SKM-1 treated with dmso at 0.1 percent for 144 hours (cell line): ENCODE data around the gene PADI4.

Source experiments
- DNase-seq: peaks from one replicate; lab custom pipeline; 2025; ENCODE audit not compliant: unreplicated experiment; lab: John Stamatoyannopoulos, UW

PADI4 gene

DNA sequence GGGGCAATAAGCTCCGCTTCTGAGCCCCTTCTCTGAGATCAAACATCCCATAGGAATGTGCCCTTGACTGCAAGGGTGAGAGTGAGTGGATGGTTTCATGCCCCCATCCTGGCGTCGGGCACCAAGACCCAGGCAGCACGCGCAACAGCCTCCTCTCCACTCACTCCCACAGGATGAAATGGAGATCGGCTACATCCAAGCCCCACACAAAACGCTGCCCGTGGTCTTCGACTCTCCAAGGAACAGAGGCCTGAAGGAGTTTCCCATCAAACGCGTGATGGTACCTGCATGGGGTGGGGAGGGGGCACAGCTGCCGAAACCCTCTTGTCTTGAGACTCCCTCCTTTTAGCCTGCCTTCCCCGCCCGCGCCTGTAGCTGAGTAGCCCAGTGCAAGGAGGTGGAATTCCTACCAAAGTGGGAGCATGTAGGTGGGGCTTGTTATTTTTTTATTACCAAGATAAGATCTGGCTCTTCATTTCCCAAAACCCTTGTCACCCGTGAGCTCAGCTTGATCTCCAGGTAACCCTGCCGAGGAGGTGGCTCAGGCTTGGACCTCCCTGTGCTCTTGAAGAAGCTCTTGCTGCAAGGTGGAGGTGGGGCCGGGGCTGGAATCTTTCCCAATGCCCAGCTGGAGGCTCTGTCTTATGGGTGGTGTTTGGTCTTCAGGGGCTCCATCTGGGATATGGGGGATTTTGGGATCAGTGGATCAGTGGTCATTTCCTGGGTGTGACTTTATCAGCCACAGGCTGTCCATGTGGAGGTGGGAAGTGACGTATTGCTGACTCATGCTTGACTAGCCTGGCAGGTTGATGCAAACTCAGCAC is 40.0 kb downstream of the PADI4 start:
- no peak for DNase-seq

DNA sequence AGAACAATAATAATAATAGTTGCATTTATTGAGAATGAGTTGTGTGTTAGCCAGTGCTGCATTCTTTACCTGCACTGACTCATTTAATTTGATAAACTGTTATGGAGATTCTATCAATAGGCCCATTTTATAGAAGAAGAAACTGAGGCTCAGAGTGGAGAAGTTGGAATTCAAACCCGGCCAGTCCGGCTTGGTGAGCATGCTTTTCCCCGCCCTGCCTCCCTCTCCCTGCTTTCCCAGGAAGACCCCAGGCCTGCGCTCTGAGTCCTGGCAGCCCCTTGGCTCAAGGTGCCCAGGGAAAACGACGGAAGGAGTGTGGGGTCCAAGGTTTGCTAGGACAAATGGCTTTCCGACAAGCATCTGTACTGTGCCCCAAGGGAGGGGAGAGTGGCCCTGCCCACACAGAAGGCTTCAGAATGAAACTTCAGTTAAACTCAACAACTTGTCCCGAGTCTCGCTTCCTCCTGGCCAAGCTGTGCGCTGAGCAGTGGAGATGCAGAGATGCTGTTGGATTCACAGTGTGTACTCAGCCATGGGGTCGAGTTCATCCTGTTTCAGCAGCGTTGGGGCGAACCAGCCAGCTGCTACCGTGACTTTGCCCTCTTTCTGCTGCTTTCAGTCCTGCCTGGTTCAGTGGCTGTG is 40.7 kb downstream of the PADI4 start:
- DNase-seq: no peak

DNA sequence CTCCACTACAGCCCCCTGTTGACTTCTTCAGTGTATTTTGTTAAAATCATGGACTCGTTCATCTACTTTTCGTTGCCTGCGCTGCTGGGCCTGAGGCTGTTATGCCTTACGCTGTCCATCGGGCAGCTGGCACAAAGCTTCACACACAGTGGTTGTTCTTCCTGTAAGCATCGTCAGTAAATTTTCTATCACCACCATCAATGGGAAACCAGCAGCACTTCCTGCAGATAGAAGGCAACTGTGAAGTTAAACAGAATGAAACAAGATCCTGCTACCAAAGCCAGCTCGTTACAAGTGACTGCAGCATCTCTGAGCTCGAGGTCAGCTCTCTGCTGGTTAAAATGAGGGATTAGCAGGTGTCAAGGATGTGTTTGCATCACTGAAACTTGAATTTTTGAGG is 42.1 kb downstream of the PADI4 start:
- DNase-seq: no peak

DNA sequence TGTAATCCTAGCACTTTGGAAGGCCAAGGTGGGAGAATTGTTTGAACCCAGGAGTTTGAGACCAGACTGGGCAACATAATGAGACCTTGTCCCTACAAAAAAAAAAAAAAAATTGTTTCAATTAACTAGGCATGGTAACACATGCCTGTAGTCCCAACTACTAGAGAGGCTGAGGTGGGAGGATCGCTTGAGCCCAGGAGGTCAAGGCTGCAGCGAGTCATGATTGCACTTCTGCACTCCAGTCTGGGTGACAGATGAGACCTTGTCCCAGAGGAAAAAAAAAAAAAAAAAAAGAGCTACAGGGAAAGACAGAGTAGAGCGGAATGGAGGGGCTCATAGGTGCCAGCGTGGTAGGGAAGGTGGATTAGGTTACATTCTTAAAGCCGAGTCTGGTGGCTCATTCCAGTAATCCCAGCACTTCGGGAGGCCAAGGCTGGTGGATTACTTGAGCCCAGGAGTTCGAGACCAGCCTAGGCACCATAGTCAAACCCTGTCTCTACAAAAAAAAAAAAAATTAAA is 43.0 kb downstream of the PADI4 start:
- DNase-seq: no peak

DNA sequence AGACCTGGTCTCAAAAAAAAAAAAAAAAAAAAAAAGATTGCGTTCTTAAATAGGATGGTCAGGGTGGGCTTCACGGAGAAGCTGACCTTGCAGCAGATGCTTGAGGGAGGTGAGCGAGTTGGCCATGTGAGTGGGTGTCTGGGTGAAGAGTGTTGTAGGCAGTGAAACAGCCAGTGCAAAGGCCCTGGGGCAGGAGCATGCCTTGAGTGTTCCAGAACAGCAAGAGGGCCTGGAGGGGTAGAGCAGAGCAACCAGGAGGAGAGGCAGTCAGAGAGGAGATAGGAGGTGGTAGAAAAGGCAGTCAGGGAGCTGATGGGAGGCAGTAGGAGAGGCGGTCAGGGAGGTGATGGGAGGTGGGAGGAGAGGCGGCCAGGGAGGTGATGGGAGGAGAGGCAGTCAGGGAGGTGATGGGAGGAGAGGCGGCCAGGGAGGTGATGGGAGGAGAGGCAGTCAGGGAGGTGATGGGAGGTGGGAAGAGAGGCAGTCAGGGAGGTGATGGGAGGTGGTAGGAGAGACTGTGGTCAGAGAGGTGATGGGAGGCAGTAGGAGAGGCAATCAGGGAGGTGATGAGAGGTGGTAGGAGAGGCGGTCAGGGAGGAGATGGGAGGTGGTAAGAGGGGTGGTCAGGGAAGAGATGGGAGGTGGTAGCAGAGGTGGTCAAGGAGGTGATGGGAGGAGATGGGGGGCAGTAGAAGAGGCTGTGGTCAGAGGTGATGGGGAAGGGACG is 43.8 kb downstream of the PADI4 start:
- DNase-seq: no peak

DNA sequence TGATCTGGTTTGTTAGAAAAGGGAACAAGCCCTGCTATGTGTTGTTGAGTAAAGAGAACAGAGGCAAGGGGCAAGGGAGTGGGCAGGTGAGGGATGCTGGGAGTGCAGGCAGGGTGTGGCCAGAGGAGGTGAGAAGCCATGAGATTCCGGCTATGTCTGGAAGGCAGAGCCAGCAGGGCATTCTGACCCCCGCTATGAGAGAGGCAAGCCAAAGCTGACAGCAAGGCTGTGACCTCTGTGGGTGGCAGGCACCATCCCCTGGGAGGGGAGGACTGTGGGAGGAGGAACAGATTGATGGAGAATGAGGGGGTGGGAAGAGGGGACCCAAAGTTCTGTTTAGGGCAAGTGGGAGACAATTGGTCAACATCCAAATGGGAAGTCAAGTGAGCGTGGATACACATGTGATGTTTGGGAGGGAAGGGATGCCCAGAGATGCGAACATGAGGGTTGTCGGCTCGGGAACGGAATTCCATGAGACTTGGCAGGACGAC is 44.5 kb downstream of the PADI4 start:
- no peak for DNase-seq

DNA sequence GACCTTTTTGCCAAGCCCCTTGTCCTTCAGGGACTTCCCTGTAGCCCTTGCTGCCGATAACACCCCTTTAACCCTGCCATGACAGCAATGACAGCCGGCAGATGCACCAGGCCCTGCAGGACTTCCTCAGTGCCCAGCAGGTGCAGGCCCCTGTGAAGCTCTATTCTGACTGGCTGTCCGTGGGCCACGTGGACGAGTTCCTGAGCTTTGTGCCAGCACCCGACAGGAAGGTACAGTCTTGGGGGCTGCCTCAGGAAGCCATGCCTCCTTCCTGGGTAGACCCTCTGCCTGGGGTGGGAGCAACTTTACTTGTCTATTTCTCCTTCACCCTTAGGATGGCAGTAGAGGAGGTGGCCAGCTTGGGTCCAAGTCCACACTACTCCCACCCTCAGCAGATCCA is 47.9 kb downstream of the PADI4 start:
- DNase-seq: no peak

DNA sequence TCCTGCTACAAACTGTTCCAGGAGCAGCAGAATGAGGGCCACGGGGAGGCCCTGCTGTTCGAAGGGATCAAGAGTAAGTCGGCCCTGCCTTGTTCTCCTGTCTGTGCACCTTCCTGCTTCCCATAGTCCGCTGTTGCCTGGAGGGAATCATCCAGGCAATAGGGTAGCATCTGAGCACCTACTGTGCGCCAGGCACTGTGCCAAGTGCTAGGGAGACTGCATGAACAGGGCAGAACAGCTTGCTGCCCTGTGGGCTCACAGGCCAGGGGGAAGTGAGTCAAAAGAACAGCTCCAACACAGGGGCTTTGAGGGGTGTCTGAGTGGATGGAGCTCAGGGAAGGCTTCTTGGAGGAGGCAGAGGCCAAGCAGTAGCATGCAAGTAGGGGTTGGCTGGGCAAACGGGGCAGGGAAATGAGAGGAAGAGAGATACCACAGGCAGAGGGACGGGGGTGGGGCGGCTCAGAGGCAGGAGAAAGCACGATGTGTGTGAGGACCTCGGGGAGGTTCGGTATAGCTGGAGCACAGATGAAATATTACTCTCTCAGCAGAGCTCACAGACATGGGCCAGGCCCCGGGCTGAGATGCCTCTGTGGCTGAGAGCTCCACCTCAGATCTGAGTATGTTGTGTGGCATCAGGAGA is 48.5 kb downstream of the PADI4 start:
- no peak for DNase-seq

DNA sequence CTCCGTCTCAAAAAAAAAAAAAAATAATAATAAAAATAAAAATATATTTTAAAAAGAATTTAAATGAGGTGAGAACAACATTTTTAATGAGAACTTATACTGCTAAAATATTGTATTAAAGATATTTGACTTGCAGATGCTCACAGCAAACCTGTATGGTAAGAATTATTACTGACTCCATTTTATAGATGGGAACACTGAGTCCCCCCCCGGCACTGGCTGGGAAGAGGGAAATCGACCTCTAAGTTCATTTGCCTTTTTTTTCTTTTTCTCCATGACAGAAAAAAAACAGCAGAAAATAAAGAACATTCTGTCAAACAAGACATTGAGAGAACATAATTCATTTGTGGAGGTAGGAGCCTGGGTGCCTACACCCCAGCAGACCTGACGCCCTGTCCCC is 50.6 kb downstream of the PADI4 start:
- no peak for DNase-seq

DNA sequence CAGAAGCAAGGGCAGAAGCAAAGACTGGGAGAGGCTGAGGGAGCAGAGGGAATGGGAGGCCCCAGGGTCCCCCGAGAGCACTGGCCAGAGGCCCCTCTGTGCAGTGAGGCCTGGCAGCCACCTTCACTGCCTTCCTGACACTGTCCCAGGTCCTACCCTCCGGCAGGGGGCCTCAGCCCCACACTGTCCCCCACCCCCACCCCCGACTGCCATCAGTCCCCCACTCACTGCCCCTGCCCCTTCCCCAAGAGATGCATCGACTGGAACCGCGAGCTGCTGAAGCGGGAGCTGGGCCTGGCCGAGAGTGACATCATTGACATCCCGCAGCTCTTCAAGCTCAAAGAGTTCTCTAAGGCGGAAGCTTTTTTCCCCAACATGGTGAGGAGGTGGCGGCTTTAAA is 51.0 kb downstream of the PADI4 start:
- DNase-seq: no peak

DNA sequence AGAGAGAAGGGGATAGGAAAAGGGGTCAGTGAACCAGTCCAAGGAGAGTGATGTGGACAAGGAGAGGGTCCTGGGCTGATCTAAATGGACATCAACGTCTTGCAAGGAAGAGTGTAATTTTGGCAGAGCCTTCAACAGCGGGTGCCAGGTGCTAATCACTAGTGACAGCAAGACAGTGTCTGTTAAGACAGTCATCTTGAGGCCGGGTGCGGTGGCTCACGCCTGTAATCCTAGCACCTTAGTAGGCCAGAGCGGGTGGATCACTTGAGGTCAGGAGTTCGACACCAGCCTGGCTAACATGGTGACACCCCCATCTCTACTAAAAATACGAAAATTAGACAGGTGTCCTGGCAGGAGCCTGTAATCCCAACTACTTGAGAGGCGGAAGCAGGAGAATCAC is 51.8 kb downstream of the PADI4 start:
- no peak for DNase-seq

DNA sequence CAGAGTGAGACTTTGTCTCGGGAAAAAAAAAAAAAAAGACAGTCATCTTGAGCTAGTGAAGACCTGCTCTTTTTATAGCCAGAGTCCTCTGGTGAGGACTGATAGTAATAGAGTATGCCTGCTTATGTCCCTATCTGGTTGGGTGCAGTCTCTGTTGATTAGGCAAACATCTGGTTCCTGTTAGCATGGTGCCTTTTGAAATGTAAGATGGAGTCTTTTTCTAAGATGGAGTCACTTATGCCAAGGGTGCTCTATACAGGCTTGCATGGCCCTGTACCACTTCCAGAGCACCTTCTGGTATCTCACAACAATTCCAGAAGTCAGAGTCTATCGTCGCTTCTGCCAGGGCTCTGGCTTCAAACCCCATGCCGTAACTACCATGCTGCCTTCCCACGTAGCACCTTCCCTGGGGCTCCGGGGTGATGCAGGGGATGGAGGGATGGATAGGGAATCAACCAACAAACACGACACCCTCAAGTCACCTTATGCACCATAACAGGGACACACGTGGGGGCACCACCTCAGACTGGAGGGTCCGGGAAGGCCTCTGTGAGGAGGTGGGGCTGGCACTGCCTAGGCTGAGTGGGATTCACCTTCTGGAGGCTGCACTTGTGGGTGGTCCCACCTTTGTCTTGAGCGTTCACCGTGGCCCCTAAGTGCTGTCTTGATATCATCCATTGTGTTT is 52.4 kb downstream of the PADI4 start:
- DNase-seq: no peak

DNA sequence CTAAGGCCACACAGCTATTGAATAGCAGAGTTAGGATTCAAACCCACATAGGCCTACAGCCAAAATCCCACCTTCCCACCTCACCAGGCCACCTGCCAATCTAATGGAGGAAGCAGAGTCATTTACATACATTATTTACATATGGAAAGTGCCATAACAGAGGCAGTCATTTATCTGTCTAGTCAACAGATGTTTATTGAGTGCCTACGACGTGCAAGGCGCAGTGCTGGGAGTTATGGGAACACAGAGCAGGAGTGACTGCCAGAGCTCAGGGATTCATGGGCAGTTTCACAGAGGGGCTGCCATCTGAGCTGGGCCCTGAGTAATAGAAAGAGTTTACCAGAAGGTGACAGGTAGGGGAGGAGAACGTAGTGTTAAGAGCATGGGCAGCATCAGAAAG is 53.7 kb downstream of the PADI4 start:
- no peak for DNase-seq

DNA sequence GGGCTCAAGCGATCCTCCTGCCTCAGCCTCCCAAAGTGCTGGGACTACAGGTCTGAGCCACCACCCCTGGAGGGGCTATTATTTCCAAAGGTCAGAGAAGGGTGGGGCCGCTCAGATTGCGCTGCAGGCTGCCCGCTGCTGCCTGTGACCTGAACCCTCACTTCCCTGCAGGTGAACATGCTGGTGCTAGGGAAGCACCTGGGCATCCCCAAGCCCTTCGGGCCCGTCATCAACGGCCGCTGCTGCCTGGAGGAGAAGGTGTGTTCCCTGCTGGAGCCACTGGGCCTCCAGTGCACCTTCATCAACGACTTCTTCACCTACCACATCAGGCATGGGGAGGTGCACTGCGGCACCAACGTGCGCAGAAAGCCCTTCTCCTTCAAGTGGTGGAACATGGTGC is 55.4 kb downstream of the PADI4 start:
- DNase-seq: no peak

DNA sequence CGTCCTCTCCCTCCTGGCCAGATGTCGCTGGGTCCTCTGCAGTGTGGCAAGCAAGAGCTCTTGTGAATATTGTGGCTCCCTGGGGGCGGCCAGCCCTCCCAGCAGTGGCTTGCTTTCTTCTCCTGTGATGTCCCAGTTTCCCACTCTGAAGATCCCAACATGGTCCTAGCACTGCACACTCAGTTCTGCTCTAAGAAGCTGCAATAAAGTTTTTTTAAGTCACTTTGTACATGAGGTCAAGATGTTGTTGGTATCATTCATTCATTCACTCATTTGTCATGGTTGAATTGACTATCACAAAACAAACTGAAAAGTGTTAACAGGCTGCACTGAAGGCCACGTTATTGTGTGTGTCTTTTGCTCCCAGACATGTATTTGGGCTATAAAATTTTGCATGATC is 55.8 kb downstream of the PADI4 start:
- DNase-seq: no peak

DNA sequence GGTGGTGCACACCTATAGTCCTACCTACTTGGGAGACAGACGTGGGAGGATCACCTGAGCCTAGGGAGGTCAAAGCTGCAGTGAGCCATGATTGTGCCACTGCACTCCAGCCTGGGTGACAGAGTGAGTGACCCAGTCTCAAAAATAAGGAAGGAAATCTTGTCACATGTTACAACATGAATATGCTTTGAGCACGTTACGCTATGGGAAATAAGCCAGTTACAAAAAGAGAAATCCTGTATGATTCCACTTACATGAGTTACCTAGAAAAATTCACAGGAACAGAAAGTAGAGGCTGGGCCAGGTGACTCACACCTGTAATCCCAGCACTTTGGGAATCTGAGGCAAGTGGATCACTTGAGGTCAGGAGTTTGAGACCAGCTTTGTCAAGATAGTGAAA is 57.3 kb downstream of the PADI4 start:
- peak; percentile 88 for DNase-seq

DNA sequence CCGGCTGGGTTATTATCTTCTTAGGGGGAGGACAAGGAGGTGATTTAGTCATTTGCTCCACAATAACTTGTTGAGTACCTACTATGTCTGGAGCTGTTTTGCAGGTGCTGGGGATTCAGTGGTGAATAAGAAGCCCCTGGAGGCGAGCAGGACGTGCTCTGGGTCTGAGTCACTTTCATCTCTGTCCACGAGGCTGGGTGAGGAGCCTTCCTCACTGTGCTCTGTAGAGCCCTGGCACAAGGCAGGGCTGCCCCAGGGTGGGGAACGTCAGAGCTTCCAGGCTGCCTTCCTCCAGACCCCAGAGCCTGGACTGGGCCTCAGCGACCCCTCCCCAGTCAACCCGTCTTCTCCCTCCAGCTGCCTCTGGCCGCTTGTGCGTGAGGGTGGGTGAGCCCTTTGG is 61.5 kb downstream of the PADI4 start:
- no peak for DNase-seq

DNA sequence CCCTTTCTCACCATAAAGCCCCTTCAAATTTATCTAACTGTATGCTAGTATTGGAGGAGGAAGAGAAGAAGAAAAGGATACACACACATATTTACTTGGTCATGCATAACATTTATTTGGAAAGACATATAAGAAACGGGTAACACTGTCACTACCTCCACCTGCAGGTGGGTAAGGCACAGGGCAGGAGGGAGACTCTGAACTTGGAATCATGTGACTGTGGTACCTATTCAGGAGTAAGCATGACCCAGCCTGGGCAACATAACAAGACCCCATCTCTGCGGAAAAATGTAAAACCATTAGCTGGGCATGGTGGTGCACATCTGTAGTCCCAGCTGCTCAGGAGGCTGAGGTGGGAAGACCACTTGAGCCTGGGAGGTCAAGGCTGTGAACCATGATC is 62.6 kb downstream of the PADI4 start:
- no peak for DNase-seq

DNA sequence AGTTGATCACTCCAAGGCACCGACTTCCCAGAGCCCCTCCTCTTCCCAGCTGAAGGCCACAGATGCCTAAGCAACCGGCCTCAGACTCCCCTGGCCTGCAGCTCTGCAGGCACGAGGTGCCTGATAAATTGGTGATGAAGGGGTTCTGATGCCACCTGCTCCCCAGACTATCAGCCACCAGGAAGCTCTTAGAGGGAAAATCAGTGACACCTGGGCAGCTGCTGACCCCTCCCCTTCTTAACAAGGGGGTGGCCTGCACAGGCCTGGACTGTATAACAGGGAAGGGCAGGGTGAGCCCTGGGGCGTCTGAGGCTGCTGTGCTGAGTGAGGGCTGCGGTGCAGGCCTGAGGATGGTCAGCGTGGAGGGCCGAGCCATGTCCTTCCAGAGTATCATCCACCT is 63.9 kb downstream of the PADI4 start, which contains the start of gene PADI6:
TSS of gene PADI6 (plus strand) at position 301 of the 400 bp plus-strand sequence. CDS start at position 351, 50 bp downstream.
- no peak for DNase-seq

DNA sequence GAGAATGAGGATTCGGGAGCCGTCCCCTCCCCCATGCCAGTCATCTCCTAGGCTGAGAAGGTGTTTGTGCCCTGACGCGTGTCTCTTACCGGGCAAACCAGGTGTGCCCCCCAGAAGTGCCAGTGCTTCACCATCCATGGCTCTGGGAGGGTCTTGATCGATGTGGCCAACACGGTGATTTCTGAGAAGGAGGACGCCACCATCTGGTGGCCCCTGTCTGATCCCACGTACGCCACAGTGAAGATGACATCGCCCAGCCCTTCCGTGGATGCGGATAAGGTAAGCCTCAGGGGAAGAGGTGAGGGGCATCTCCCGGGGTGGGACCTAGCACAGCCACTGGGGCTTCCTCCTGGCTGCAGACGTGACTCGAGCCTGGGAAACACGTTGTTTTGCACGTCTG is 65.0 kb downstream of the PADI4 start:
- no peak for DNase-seq

DNA sequence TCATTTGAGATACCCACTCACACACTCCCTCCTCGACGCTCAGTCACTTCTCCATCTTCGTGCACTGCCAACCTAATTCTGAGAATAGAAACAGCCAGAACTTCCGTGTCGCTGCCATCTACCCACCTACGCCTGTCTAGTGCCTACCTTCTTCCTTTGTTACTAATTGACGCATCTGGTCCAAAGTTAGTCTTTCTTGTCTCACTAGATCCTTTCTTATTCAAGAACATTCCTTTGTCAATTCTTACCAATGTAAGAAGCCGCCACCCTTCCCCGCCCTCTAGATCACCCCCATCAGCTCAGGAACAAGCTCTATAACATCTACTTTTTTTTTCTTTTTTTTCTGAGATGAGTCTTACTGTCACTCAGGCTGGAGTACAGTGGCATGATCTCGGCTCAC is 67.7 kb downstream of the PADI4 start:
- no peak for DNase-seq
